ENCODE results near the gene LRCH3. TPM values are rescaled to one million over a fixed set of nuclear protein-coding genes. Genes with fewer than 3 reads are reported as not detected.
A peak's percentile ranks its signal among the peaks of the same experiment; 100 is the strongest.
"Not testable (repeated sequence)": the region's sequence is repeated elsewhere in the genome, so short reads cannot be mapped to it uniquely, and the experiment has no call there.

LRCH3 gene
- total RNA-seq, 2 donors from 2014 or later = 26.7 to 29.0 TPM

GRCh38 chr3:197882586-197882985 lies 91.5 kb downstream of the LRCH3 start:
- Histone ChIP-seq H3K9me3 (no peaks in the 10 kb centered on the region), H3K27me3 (no peaks in the 10 kb centered on the region), H3K4me1 (no peaks in the 10 kb centered on the region), H3K27ac (no peak overlapping the region), H3K4me3 (no peak overlapping the region), H3K36me3 (replicated peaks in 1 of 2; ENCODE audit: insufficient read depth in 1 of 2, low read depth in 2 of 2) (peaks cover 0 to 1% of the 10 kb centered on the region in 2 donors)
- ATAC-seq (no peak), DNase-seq (no peak)
- 7 to 11% methylated on average over 2 of the region's 2 CpGs for WGBS, 2 donors
- TF ChIP-seq POLR2A (IDR thresholded peaks at IDR 0.05) = no peak
- no peak for TF ChIP-seq CTCF (IDR thresholded peaks at IDR 0.05)
- intact Hi-C loops (cut with DNase I) = no loop called here

- 81 to 85% methylated on average over 5 of the region's 5 CpGs for WGBS, 2 donors
- TF ChIP-seq POLR2A (IDR thresholded peaks at IDR 0.05) (no peak), CTCF (IDR thresholded peaks at IDR 0.05) (no peak)
- Histone ChIP-seq H3K4me1 (peaks cover under 1% of the 10 kb centered on the region), H3K27me3 (no peaks in the 10 kb centered on the region), H3K9me3 (no peaks in the 10 kb centered on the region), H3K27ac (no peak overlapping the region), H3K4me3 (no peak overlapping the region), H3K36me3 (replicated peaks in 1 of 2; ENCODE audit: insufficient read depth in 1 of 2, low read depth in 2 of 2) (peaks cover 0 to 1% of the 10 kb centered on the region in 2 donors)
- ATAC-seq (no peak), DNase-seq (no peak)
- intact Hi-C loops (cut with DNase I) = no loop called here
Measured at GRCh38 chr3:197883541-197883940, 92.5 kb downstream of the LRCH3 start.

- WGBS, 2 donors = 97 to 98% methylated on average over 16 to 17 of the region's 17 CpGs
- intact Hi-C loops (cut with DNase I); DNase-seq: not testable (repeated sequence)
Measured at GRCh38 chr3:197884330-197884729, 93.3 kb downstream of the LRCH3 start.

GRCh38 chr3:197886052-197886451 lies 95.0 kb downstream of the LRCH3 start:
- H3K27me3 ChIP-seq; H3K9me3 ChIP-seq; intact Hi-C loops (cut with DNase I); DNase-seq; H3K27ac ChIP-seq; H3K4me3 ChIP-seq; H3K36me3 ChIP-seq (replicated peaks in 1 of 2; ENCODE audit: insufficient read depth in 1 of 2, low read depth in 2 of 2); ATAC-seq: not testable (repeated sequence)
- H3K4me1 ChIP-seq = peaks cover 19% of the 10 kb centered on the region
- WGBS, 2 donors = 89 to 100% methylated on average over 1 of the region's 1 CpG

More at GRCh38 chr3:197884330-197884729, 93.3 kb downstream of the LRCH3 start:
- H3K27ac ChIP-seq; H3K4me1 ChIP-seq; ATAC-seq; H3K9me3 ChIP-seq; H3K4me3 ChIP-seq; H3K36me3 ChIP-seq (replicated peaks in 1 of 2; ENCODE audit: insufficient read depth in 1 of 2, low read depth in 2 of 2); H3K27me3 ChIP-seq: not testable (repeated sequence)

- H3K36me3 ChIP-seq (replicated peaks in 1 of 2; ENCODE audit: insufficient read depth in 1 of 2, low read depth in 2 of 2); H3K4me3 ChIP-seq; H3K27ac ChIP-seq; H3K9me3 ChIP-seq; DNase-seq; intact Hi-C loops (cut with DNase I); H3K27me3 ChIP-seq; ATAC-seq: not testable (repeated sequence)
- 66 to 88% methylated on average over 3 to 5 of the region's 5 CpGs for WGBS, 2 donors
- peaks cover 19% of the 10 kb centered on the region for H3K4me1 ChIP-seq
Measured at GRCh38 chr3:197887430-197888053, 96.5 kb downstream of the LRCH3 start.

GRCh38 chr3:197888511-197888910 lies 97.5 kb downstream of the LRCH3 start:
- no peak overlapping the region for H3K4me3 ChIP-seq
- WGBS, 2 donors = 94 to 95% methylated on average over 1 of the region's 1 CpG
- H3K9me3 ChIP-seq = no peaks in the 10 kb centered on the region
- TF ChIP-seq POLR2A (IDR thresholded peaks at IDR 0.05) (no peak), CTCF (IDR thresholded peaks at IDR 0.05) (no peak)
- no peak for ATAC-seq
- H3K27ac ChIP-seq = peak overlapping the region; percentile 70 to 82 (median 76)
- H3K4me1 ChIP-seq = peaks cover 19% of the 10 kb centered on the region
- no peaks in the 10 kb centered on the region for H3K36me3 ChIP-seq (replicated peaks in 1 of 2; ENCODE audit: insufficient read depth in 1 of 2, low read depth in 2 of 2)
- intact Hi-C loops (cut with DNase I) = no loop called here
- H3K27me3 ChIP-seq = no peaks in the 10 kb centered on the region
- no peak for DNase-seq
